ENCODE results near the gene CNDP1. TPM values are rescaled to one million over a fixed set of nuclear protein-coding genes. Genes with fewer than 3 reads are reported as not detected.

The CNDP1 gene
- total RNA-seq, 1 donor from 2014 or later = not detected

DNA sequence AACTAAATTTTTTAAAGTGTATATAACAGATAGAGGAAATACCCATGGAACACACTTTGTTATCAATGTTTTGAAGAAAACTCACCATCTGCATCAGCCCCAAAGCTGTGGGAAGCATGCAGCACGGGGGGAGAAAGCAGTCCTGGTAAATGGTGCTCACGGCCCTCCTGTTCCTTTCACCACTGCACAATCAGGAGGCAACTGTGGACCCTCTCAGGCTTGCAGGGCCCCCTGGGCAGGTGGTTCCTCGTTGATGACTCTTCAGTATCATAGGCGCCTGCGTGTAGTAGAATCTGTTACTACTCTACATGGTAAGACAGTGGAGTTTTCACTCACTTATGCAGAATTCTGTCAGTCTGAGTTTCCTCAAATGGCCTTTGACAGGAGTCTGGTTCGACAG, 4.9 kb upstream of the CNDP1 start:
- H3K9me3 Mint-ChIP-seq (ENCODE audit: unreplicated experiment) = peaks cover 4% of the 10 kb centered on the region
- H3K27ac ChIP-seq (ENCODE audit: low read depth, low read length) = no peak overlapping the region
- FAIRE-seq = no peak
- peaks cover 10% of the 10 kb centered on the region for H3K27me3 Mint-ChIP-seq (ENCODE audit: low read depth, unreplicated experiment)
- no peaks in the 10 kb centered on the region for H3K36me3 ChIP-seq (ENCODE audit: insufficient read depth, low read length)
- H3K4me3 Mint-ChIP-seq (ENCODE audit: unreplicated experiment) = no peak overlapping the region
- H3K9ac ChIP-seq (ENCODE audit: low read length) = no peak overlapping the region
- no peaks in the 10 kb centered on the region for H3K4me1 ChIP-seq (ENCODE audit: insufficient read depth, low read length)
- H3K4me1 Mint-ChIP-seq (ENCODE audit: low read depth, unreplicated experiment) = no peaks in the 10 kb centered on the region
- H3K79me2 ChIP-seq (ENCODE audit: insufficient read depth, low read length) = no peaks in the 10 kb centered on the region
- TF ChIP-seq, protein P1, sequence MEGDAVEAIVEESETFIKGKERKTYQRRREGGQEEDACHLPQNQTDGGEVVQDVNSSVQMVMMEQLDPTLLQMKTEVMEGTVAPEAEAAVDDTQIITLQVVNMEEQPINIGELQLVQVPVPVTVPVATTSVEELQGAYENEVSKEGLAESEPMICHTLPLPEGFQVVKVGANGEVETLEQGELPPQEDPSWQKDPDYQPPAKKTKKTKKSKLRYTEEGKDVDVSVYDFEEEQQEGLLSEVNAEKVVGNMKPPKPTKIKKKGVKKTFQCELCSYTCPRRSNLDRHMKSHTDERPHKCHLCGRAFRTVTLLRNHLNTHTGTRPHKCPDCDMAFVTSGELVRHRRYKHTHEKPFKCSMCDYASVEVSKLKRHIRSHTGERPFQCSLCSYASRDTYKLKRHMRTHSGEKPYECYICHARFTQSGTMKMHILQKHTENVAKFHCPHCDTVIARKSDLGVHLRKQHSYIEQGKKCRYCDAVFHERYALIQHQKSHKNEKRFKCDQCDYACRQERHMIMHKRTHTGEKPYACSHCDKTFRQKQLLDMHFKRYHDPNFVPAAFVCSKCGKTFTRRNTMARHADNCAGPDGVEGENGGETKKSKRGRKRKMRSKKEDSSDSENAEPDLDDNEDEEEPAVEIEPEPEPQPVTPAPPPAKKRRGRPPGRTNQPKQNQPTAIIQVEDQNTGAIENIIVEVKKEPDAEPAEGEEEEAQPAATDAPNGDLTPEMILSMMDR (IDR thresholded peaks at IDR 0.05; ENCODE audit: insufficient read depth, low read depth, low read length) = no peak
- no peak for TF ChIP-seq EZH2 (IDR thresholded peaks at IDR 0.05; ENCODE audit: insufficient read depth, low read length)
- H3K36me3 Mint-ChIP-seq (ENCODE audit: low read depth, unreplicated experiment) = peaks cover 5% of the 10 kb centered on the region
- H3K4me3 ChIP-seq (ENCODE audit: insufficient read depth, low read depth, low read length) = no peak overlapping the region
- no peaks in the 10 kb centered on the region for H3K27me3 ChIP-seq (ENCODE audit: insufficient read depth, low read length)
- H3K9me3 ChIP-seq (ENCODE audit: insufficient read depth, low read depth, low read length) = no peaks in the 10 kb centered on the region
- no peak overlapping the region for H2AFZ ChIP-seq (ENCODE audit: low read depth, low read length)
- DNase-seq (ENCODE audit: low read depth) = no peak
- H3K27ac Mint-ChIP-seq (ENCODE audit: unreplicated experiment) = no peak overlapping the region
- H3K4me2 ChIP-seq (ENCODE audit: low read length) = no peak overlapping the region
- no peaks in the 10 kb centered on the region for H4K20me1 ChIP-seq (ENCODE audit: insufficient read depth, low read length)

- no peak overlapping the region for H3K4me2 ChIP-seq (ENCODE audit: low read length)
- DNase-seq (ENCODE audit: low read depth) = no peak
- no peak overlapping the region for H3K4me3 Mint-ChIP-seq (ENCODE audit: unreplicated experiment)
These were observed 4.3 kb upstream of the CNDP1 start for GRCh38 chr18:74529811-74530583.

GRCh38 chr18:74530584-74530862, 3.8 kb upstream of the CNDP1 start:
- H3K9ac ChIP-seq (ENCODE audit: low read length) = no peak overlapping the region
- H3K27me3 Mint-ChIP-seq (ENCODE audit: low read depth, unreplicated experiment) = peaks cover 10% of the 10 kb centered on the region
- H3K4me3 ChIP-seq (ENCODE audit: insufficient read depth, low read depth, low read length) = no peak overlapping the region
- DNase-seq (ENCODE audit: low read depth) (no peak), FAIRE-seq (no peak)
- no peak for TF ChIP-seq EZH2 (IDR thresholded peaks at IDR 0.05; ENCODE audit: insufficient read depth, low read length)
- TF ChIP-seq, protein P1 (IDR thresholded peaks at IDR 0.05; ENCODE audit: insufficient read depth, low read depth, low read length) = no peak
- H3K79me2 ChIP-seq (ENCODE audit: insufficient read depth, low read length) = no peaks in the 10 kb centered on the region
- no peak overlapping the region for H3K27ac ChIP-seq (ENCODE audit: low read depth, low read length)
- H3K4me2 ChIP-seq (ENCODE audit: low read length) = no peak overlapping the region
- H4K20me1 ChIP-seq (ENCODE audit: insufficient read depth, low read length) = no peaks in the 10 kb centered on the region
- peaks cover 2% of the 10 kb centered on the region for H3K9me3 Mint-ChIP-seq (ENCODE audit: unreplicated experiment)
- peaks cover 3% of the 10 kb centered on the region for H3K36me3 Mint-ChIP-seq (ENCODE audit: low read depth, unreplicated experiment)
- no peaks in the 10 kb centered on the region for H3K4me1 Mint-ChIP-seq (ENCODE audit: low read depth, unreplicated experiment)
- no peaks in the 10 kb centered on the region for H3K4me1 ChIP-seq (ENCODE audit: insufficient read depth, low read length)
- H2AFZ ChIP-seq (ENCODE audit: low read depth, low read length) = no peak overlapping the region
- no peaks in the 10 kb centered on the region for H3K9me3 ChIP-seq (ENCODE audit: insufficient read depth, low read depth, low read length)
- no peaks in the 10 kb centered on the region for H3K27me3 ChIP-seq (ENCODE audit: insufficient read depth, low read length)
- H3K27ac Mint-ChIP-seq (ENCODE audit: unreplicated experiment) = no peak overlapping the region
- no peak overlapping the region for H3K4me3 Mint-ChIP-seq (ENCODE audit: unreplicated experiment)
- H3K36me3 ChIP-seq (ENCODE audit: insufficient read depth, low read length) = no peaks in the 10 kb centered on the region

More at GRCh38 chr18:74529811-74530583, 4.3 kb upstream of the CNDP1 start:
- no peaks in the 10 kb centered on the region for H3K9me3 ChIP-seq (ENCODE audit: insufficient read depth, low read depth, low read length)
- no peaks in the 10 kb centered on the region for H4K20me1 ChIP-seq (ENCODE audit: insufficient read depth, low read length)
- no peak for FAIRE-seq
- H3K4me1 ChIP-seq (ENCODE audit: insufficient read depth, low read length) = no peaks in the 10 kb centered on the region
- Mint-ChIP-seq H3K4me1 (ENCODE audit: low read depth, unreplicated experiment) (no peaks in the 10 kb centered on the region), H3K9me3 (ENCODE audit: unreplicated experiment) (peaks cover 4% of the 10 kb centered on the region), H3K36me3 (ENCODE audit: low read depth, unreplicated experiment) (peaks cover 5% of the 10 kb centered on the region), H3K27ac (ENCODE audit: unreplicated experiment) (no peak overlapping the region), H3K27me3 (ENCODE audit: low read depth, unreplicated experiment) (peaks cover 10% of the 10 kb centered on the region)
- H3K9ac ChIP-seq (ENCODE audit: low read length) = no peak overlapping the region
- H3K36me3 ChIP-seq (ENCODE audit: insufficient read depth, low read length) = no peaks in the 10 kb centered on the region
- H3K27me3 ChIP-seq (ENCODE audit: insufficient read depth, low read length) = no peaks in the 10 kb centered on the region
- H3K27ac ChIP-seq (ENCODE audit: low read depth, low read length) = no peak overlapping the region
- TF ChIP-seq EZH2 (IDR thresholded peaks at IDR 0.05; ENCODE audit: insufficient read depth, low read length) = no peak
- TF ChIP-seq, protein P1 (IDR thresholded peaks at IDR 0.05; ENCODE audit: insufficient read depth, low read depth, low read length) = no peak
- no peaks in the 10 kb centered on the region for H3K79me2 ChIP-seq (ENCODE audit: insufficient read depth, low read length)
- no peak overlapping the region for H3K4me3 ChIP-seq (ENCODE audit: insufficient read depth, low read depth, low read length)
- H2AFZ ChIP-seq (ENCODE audit: low read depth, low read length) = no peak overlapping the region
